ENCODE results near the gene LYPD6B.

Gene LYPD6B

DNA sequence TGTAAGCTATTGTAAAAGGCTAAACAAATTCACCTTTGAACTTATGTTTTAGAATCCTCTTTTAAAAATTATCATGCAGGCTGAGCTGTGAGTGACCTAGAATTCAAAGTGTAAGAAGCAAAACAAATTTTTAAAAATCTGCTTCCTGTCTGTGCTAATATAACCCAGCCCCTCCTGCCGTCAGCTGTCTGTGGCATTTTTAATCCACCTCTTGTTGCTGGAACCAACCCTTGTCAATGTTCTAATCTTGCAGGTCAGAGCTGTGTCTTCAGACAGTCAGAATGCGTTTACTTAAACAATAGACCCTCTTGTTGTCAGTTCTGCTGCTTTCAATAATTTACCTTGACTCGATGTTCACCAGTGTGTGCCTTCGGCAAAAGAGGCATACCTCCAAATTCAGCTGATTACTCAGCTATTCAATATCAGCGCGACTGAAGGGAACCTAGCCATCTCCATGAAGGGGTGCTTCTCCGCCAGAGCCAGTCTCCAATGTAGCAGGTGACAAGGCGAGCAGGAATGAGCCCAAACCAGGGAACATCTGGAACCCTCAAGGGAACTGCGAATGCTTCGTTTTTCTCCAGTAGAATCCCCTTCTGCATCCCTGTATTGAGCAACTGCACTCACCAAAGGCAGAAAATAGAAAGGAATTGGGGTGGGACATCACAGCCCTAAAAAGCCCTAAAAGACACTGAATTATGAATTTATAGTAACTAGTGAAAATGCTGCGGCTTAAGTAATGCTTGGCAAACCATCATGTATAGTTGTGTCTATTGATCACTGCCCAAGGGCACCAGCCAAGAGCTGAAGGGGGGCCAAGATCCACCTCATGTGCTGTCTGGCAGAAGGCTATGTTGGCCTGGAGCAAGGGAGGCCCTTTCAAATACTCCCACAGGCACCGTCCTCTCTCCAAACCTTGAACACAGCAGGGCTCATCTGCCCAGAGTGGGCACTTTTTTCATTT lies 62.5 kb downstream of the LYPD6B start:
- DNase-seq (ENCODE audit: low read depth) = no peak
- no peak overlapping the region for H3K4me3 ChIP-seq (ENCODE audit: low read depth, low read length)
- no peak for TF ChIP-seq CTCF (IDR thresholded peaks at IDR 0.05; ENCODE audit: low read depth, low read length, missing control alignments)

DNA sequence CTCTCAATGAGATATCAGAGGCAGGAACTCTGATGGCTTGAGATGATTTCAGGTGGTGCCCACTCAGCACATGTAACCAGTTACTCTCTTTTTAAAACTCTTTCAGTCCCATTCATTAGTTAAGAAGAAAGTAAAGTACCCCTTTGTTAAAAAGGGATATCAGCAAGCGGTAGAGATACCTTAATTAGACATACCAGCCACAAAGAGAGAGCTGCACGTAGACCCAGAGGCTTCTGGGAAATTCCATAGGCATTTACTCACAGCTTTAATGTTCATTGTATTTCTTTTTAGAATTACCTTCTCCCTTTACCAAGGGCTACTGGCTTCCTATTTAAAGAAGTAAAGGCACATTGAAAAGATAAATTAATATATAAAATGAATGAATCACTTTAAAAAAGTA lies 63.3 kb downstream of the LYPD6B start:
- TF ChIP-seq CTCF (IDR thresholded peaks at IDR 0.05; ENCODE audit: low read depth, low read length, missing control alignments) = no peak
- no peak for DNase-seq (ENCODE audit: low read depth)
- no peak overlapping the region for H3K4me3 ChIP-seq (ENCODE audit: low read depth, low read length)

GRCh38 chr2:149103081-149103620 lies 64.7 kb downstream of the LYPD6B start:
- DNase-seq (ENCODE audit: low read depth) = no peak
- H3K4me3 ChIP-seq (ENCODE audit: low read depth, low read length) = no peak overlapping the region
- TF ChIP-seq CTCF (IDR thresholded peaks at IDR 0.05; ENCODE audit: low read depth, low read length, missing control alignments) = no peak

GRCh38 chr2:149104221-149104620 lies 65.7 kb downstream of the LYPD6B start:
- TF ChIP-seq CTCF (IDR thresholded peaks at IDR 0.05; ENCODE audit: low read depth, low read length, missing control alignments) = no peak
- no peak overlapping the region for H3K4me3 ChIP-seq (ENCODE audit: low read depth, low read length)
- DNase-seq (ENCODE audit: low read depth) = no peak

GRCh38 chr2:149112068-149112467 lies 73.6 kb downstream of the LYPD6B start:
- no peak for DNase-seq (ENCODE audit: low read depth)
- no peak overlapping the region for H3K4me3 ChIP-seq (ENCODE audit: low read depth, low read length)

DNA sequence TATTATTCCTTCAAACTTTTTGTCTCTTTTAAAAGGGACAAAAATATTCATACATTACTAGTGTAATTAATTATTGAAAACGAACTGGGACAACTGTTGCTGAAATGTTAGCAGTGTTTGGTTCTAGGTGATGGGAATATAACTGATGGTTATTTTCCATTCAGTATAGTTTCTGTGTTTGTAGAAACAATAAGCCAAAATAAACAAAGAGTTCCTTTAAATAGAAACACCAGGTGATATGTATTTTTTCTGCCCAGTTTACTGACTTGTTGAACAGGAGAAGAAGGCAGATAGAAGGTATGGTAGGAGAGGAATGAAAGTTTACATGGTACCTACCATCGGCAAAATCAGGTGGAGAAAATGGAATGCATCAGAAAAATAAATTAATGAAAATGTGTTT lies 74.2 kb downstream of the LYPD6B start:
- H3K4me3 ChIP-seq (ENCODE audit: low read depth, low read length) = no peak overlapping the region
- no peak for DNase-seq (ENCODE audit: low read depth)
- TF ChIP-seq CTCF (IDR thresholded peaks at IDR 0.05; ENCODE audit: low read depth, low read length, missing control alignments) = no peak

More at GRCh38 chr2:149112068-149112467, 73.6 kb downstream of the LYPD6B start:
- no peak for TF ChIP-seq CTCF (IDR thresholded peaks at IDR 0.05; ENCODE audit: low read depth, low read length, missing control alignments)
